Endothelial cell of umbilical vein (primary cell): Measurements from ENCODE around the gene BAMBI. TPM values are rescaled to one million over a fixed set of nuclear protein-coding genes. Genes with fewer than 3 reads are reported as not detected.

ENCODE experiments used
- BruUV-seq: library from RNA; stranded (reverse); fragments of 400-500 nt; replicated peaks from 2 replicates; lab custom pipeline; 2021; lab: Mats Ljungman, UMichigan
- CTCF ChIA-PET: fragments of 300-600, 350-600 bp; sonication (Branson Sonifier 250); formaldehyde crosslinking; loops from one replicate; lab custom pipeline; 2021; ENCODE audit warnings: antibody characterized with exemption, inconsistent platforms; lab: Charles Lee
- POLR2A ChIA-PET: fragments of 300-600, 350-600 bp; sonication (Branson Sonifier 250); formaldehyde crosslinking; loops from one replicate; lab custom pipeline; 2021; ENCODE audit warnings: antibody characterized with exemption, inconsistent platforms; lab: Charles Lee
- DNase-seq: peaks from one replicate; pipeline ENCODE4 v3.0.0-alpha.2; 2011; ENCODE audit warnings: low read depth, low spot score
- FAIRE-seq: peaks from 2 replicates; lab custom pipeline; 2011; peaks lifted over from hg19 to GRCh38; lab: Jason Lieb, UNC
- H2AFZ ChIP-seq: 2 replicates; pipeline ENCODE4 v1.6.0; 2012; ENCODE audit warnings: low read depth, low read length, control low read depth, inconsistent platforms
- H3K27ac ChIP-seq: 2 replicates; pipeline ENCODE4 v1.5.1; 2011; ENCODE audit warnings: low read depth, mild to moderate bottlenecking, control low read depth, low read length, moderate library complexity; ENCODE audit not compliant: insufficient read depth
- H3K27me3 ChIP-seq, 2 experiments: 2 replicates each; pipeline versions ENCODE4 v1.6.0 to v1.6.1; 2011; ENCODE audit warnings: low read length in 2 of 2, mixed read lengths in 1 of 2; ENCODE audit not compliant: control insufficient read depth in 2 of 2, insufficient read depth in 2 of 2
- H3K36me3 ChIP-seq, 2 experiments: 2 replicates in 1 of 2; 3 replicates in 1 of 2; pipeline ENCODE4 v1.5.1; 2011; ENCODE audit warnings: low read length in 2 of 2, mild to moderate bottlenecking in 1 of 2, moderate library complexity in 1 of 2; ENCODE audit not compliant: control insufficient read depth in 2 of 2, insufficient read depth in 2 of 2; ENCODE audit errors: extremely low read depth in 1 of 2
- H3K4me1 ChIP-seq: 3 replicates; pipeline ENCODE4 v1.5.1; 2011; ENCODE audit warnings: mild to moderate bottlenecking, low read length; ENCODE audit not compliant: control insufficient read depth, insufficient read depth; ENCODE audit errors: extremely low read depth
- H3K4me2 ChIP-seq: 2 replicates; pipeline ENCODE4 v1.6.1; 2011; ENCODE audit warnings: low read length, control low read depth, mixed read lengths; ENCODE audit not compliant: insufficient read depth
- H3K4me3 ChIP-seq, 3 experiments: fragments of 200-600 bp in 1 of 3; sonication (generic), shearing (Covaris generic) in 1 of 3; replicated peaks in 1 of 3; 2 replicates each; pipeline ENCODE4 v1.5.1; 2011 to 2016; ENCODE audit warnings: control low read depth in 3 of 3, low read length in 3 of 3, mild to moderate bottlenecking in 2 of 3, inconsistent platforms in 1 of 3, low read depth in 1 of 3, moderate library complexity in 1 of 3; ENCODE audit not compliant: insufficient read depth in 1 of 3
- H3K79me2 ChIP-seq: 2 replicates; pipeline ENCODE4 v1.6.0; 2012; ENCODE audit warnings: low read length, inconsistent platforms; ENCODE audit not compliant: control insufficient read depth, insufficient read depth
- H3K9ac ChIP-seq: replicated peaks from 2 replicates; pipeline ENCODE3; 2011; ENCODE audit warnings: low read length, control low read depth; ENCODE audit not compliant: insufficient read depth; ENCODE audit errors: extremely low read depth
- H3K9me1 ChIP-seq: replicated peaks from 3 replicates; pipeline ENCODE4 v1.6.0; 2011; ENCODE audit warnings: mild to moderate bottlenecking, low read length; ENCODE audit not compliant: control insufficient read depth, insufficient read depth; ENCODE audit errors: extremely low read depth
- H3K9me3 ChIP-seq: replicated peaks from 2 replicates; pipeline ENCODE4 v1.5.1; 2012; ENCODE audit warnings: low read length, inconsistent platforms; ENCODE audit not compliant: control insufficient read depth, insufficient read depth
- H4K20me1 ChIP-seq: replicated peaks from 2 replicates; pipeline ENCODE3; 2011; ENCODE audit warnings: mild to moderate bottlenecking, low read length; ENCODE audit not compliant: control insufficient read depth, insufficient read depth; ENCODE audit errors: extremely low read depth
- EZH2 ChIP-seq: IDR thresholded peaks from 2 replicates; pipeline ENCODE4 v1.6.1; 2012; ENCODE audit warnings: borderline replicate concordance, low read depth, mild to moderate bottlenecking, moderate library complexity, low read length, inconsistent platforms; ENCODE audit not compliant: severe bottlenecking
- FOS ChIP-seq: IDR thresholded peaks from 2 replicates; pipeline ENCODE4 v1.6.1; 2011; ENCODE audit warnings: mild to moderate bottlenecking, low read length, moderate library complexity, borderline replicate concordance; ENCODE audit not compliant: insufficient read depth
- GATA2 ChIP-seq: IDR thresholded peaks from 2 replicates; pipeline ENCODE4 v1.7.0; 2011; ENCODE audit warnings: low read depth, mild to moderate bottlenecking, moderate library complexity, mixed read lengths, low read length; ENCODE audit not compliant: insufficient read length, insufficient read depth
- JUN ChIP-seq: IDR thresholded peaks from 2 replicates; pipeline ENCODE4 v1.6.1; 2011; ENCODE audit warnings: borderline replicate concordance, low read depth; ENCODE audit not compliant: insufficient read length, insufficient read depth
- MYC ChIP-seq: IDR thresholded peaks from one replicate; pipeline ENCODE4 v1.6.1; 2011; ENCODE audit warnings: mild to moderate bottlenecking, low read depth, low read length
- POLR2A ChIP-seq: IDR thresholded peaks from 2 replicates; pipeline ENCODE4 v1.6.1; 2012; ENCODE audit warnings: low read depth, mild to moderate bottlenecking, control low read depth, low read length
- POLR2AphosphoS5 ChIP-seq: IDR thresholded peaks from 2 replicates; pipeline ENCODE4 v1.6.1; 2012; ENCODE audit warnings: low read depth, mild to moderate bottlenecking, control low read depth, low read length, moderate library complexity; ENCODE audit not compliant: insufficient read depth
- dilution Hi-C: fragments of 300-500 bp; cut with MboI; formaldehyde crosslinking; loops from one replicate; pipeline ENCODE4 v1.15.0; 2019; ENCODE audit warnings: low sequenced_read_pairs; ENCODE audit not compliant: extremely low pct_ligation_motif_present
- intact Hi-C: fragments of 100-400 bp; cut with micrococcal nuclease; formaldehyde crosslinking; loops from one replicate; pipeline ENCODE4 v1.10.0; 2022
- polyA plus RNA-seq, 4 experiments: library from polyadenylated mRNA; depleted of rRNA in 3 of 4; stranded (reverse) in 3 of 4; unstranded in 1 of 4; fragments of >200 nt; gene quantifications; 2 replicates each; pipeline versions ENCODE4 v1.2.1 to v1.2.3, GENCODE V29; 2011 to 2012; ENCODE audit warnings: missing spikeins in 1 of 4
- small RNA-seq: library from RNA; depleted of rRNA; stranded (forward); fragments of <200 nt; gene quantifications from one replicate; pipeline ENCODE3, GENCODE V24; 2012; ENCODE audit warnings: low replicate concordance, low read depth; ENCODE audit not compliant: insufficient read depth, insufficient read length
- total RNA-seq: library from RNA; stranded (reverse); gene quantifications from 2 replicates; pipeline ENCODE4 v1.2.3, GENCODE V29; 2021
- TF ChIP-seq, protein P1 (sequence below): IDR thresholded peaks from 2 replicates; pipeline ENCODE4 v1.6.1; 2011; ENCODE audit not compliant: insufficient read depth, insufficient read length
- TF ChIP-seq, protein P2 (sequence below), 2 donors: IDR thresholded peaks; 1 replicate in 1 of 2; 2 replicates in 1 of 2; pipeline ENCODE4 v1.5.1; 2011; ENCODE audit warnings: low read length in 2 of 2, mild to moderate bottlenecking in 2 of 2, moderate library complexity in 2 of 2, control low read depth in 1 of 2, inconsistent platforms in 1 of 2, low read depth in 1 of 2; ENCODE audit not compliant: insufficient read depth in 1 of 2; ENCODE audit errors: extremely low read depth in 1 of 2

The BAMBI gene
- total and polyA plus RNA-seq, 2 donors (not counting 3 experiments of a cell fraction or from before 2014, with no cell fraction given), result 3.2 to 4.3 TPM

DNA sequence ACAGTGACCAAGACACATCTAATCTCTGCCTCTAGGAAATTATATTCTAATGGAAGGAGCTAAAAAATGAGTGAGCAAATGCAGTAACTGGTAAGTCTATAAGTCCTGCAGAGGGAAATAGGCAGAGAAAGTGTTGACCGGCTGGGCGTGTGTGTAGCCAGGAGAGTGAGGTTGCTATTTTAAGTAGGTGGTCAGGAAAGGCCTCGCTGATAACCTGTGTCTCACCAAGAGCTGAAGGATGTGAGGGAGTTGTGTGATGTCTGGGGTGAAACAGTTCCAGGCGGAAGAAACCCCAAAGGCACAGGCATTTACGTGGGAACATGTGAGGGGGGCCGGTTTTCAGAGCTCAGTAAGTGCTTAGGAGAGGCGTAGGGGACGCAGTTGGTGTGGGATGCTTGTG, 54.8 kb downstream of the BAMBI start:
- dilution Hi-C loops, result no loop called here
- Histone ChIP-seq H3K27ac (no peak overlapping the region), H3K36me3 (no peaks in the 10 kb centered on the region), H3K9me1 (no peaks in the 10 kb centered on the region), H3K4me2 (no peak overlapping the region), H3K27me3 (peaks cover 2% of the 10 kb centered on the region in 2 experiments), H3K4me3 (no peak overlapping the region), H3K4me1 (no peaks in the 10 kb centered on the region), H3K79me2 (no peaks in the 10 kb centered on the region), H3K9me3 (no peaks in the 10 kb centered on the region), H3K9ac (no peak overlapping the region), H2AFZ (no peak overlapping the region), H4K20me1 (no peaks in the 10 kb centered on the region)
- DNase-seq (no peak), FAIRE-seq (no peak)
- ChIA-PET POLR2A (no interaction called here), CTCF (no interaction called here)
- intact Hi-C loops, result no loop called here
- no TSS peak for BruUV-seq
- TF ChIP-seq JUN (no peak), POLR2A (no peak), FOS (no peak), EZH2 (no peak), GATA2 (no peak), MYC (no peak), POLR2AphosphoS5 (no peak)
- TF ChIP-seq, protein P1, sequence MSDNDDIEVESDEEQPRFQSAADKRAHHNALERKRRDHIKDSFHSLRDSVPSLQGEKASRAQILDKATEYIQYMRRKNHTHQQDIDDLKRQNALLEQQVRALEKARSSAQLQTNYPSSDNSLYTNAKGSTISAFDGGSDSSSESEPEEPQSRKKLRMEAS, result no peak
- TF ChIP-seq, protein P2, sequence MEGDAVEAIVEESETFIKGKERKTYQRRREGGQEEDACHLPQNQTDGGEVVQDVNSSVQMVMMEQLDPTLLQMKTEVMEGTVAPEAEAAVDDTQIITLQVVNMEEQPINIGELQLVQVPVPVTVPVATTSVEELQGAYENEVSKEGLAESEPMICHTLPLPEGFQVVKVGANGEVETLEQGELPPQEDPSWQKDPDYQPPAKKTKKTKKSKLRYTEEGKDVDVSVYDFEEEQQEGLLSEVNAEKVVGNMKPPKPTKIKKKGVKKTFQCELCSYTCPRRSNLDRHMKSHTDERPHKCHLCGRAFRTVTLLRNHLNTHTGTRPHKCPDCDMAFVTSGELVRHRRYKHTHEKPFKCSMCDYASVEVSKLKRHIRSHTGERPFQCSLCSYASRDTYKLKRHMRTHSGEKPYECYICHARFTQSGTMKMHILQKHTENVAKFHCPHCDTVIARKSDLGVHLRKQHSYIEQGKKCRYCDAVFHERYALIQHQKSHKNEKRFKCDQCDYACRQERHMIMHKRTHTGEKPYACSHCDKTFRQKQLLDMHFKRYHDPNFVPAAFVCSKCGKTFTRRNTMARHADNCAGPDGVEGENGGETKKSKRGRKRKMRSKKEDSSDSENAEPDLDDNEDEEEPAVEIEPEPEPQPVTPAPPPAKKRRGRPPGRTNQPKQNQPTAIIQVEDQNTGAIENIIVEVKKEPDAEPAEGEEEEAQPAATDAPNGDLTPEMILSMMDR (IDR thresholded peaks at IDR 0.05; ENCODE audit: extremely low read depth in 1 of 2, insufficient read depth in 1 of 2, low read depth in 1 of 2, low read length in 2 of 2), result no peak

Small RNAs within 50 kb of the gene (small RNA-seq; reads per million reads assigned to genes)
- gene RNU4ATAC6P (not detected), gene RNU6-1067P (not detected)

Other genes starting within 250 kb of the BAMBI start
- 101 and 104 TPM in 2 replicates for gene WAC, start 144.4 kb upstream of the BAMBI start, total RNA-seq
- gene WAC, start 144.4 kb upstream of the BAMBI start, polyA plus RNA-seq, result 49.1 and 49.2 TPM in 2 replicates